ENCODE measurements around the gene EDIL3.
A peak's percentile ranks its signal among the peaks of the same experiment; 100 is the strongest.

Gene EDIL3, protein sequence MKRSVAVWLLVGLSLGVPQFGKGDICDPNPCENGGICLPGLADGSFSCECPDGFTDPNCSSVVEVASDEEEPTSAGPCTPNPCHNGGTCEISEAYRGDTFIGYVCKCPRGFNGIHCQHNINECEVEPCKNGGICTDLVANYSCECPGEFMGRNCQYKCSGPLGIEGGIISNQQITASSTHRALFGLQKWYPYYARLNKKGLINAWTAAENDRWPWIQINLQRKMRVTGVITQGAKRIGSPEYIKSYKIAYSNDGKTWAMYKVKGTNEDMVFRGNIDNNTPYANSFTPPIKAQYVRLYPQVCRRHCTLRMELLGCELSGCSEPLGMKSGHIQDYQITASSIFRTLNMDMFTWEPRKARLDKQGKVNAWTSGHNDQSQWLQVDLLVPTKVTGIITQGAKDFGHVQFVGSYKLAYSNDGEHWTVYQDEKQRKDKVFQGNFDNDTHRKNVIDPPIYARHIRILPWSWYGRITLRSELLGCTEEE

DNA sequence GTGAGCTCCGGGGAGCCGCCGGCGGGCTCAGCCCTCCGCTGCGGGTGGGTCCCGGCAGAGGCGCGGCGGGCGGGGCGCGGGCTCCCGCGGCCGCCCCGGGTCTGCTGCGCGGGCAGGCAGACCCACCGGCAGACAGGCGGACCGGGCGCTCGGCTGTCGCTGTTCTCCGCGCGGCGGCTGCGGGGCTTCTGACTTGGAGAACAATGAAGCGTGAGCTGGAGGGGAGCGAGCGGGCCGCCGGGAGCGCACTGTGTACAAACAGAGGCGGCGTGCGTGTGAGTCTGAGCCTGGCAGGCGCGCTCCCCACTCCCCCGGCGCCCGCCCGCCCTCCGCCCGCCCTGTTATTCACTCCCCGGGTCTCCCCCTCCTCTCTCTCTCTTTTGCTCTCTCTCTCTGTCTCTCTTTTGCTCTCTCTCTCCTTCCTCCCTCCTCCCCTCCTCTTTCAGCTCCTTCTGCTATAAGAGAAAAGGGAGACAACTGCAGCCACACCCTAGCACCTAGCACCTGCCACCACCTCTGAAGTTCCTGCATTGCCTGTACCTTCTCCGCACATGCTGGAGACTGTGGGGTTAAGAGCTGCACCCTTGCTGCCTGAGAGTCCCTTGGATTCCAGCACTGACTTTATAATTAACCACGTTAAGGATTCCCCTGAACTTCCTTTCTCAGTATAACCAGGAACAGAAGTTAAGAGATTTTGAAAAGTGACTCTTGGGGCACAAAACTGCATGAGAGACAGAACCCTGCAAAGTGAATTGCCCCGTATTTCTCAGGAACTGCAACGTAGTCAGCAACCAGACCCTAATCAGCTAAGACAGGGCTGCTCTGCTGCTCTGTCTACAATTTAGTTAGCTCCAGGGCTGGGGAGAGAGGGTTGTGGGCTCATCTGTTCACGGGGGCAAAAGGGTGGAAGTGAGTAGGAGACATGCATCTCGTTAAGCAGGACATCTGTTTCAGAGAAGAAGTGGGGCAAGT is at the start of gene EDIL3:
Gene EDIL3, minus strand, starts transcription at position 277 of the 972 bp plus-strand sequence. CDS start 506 bp downstream, outside the sequence.
- peak within 1 kb of the TSS; percentile 23 for H3K4me3 ChIP-seq (ENCODE audit: low read length)
- no peak for TF ChIP-seq ZNF274 (IDR thresholded peaks at IDR 0.05; ENCODE audit: low read depth, low read length)

DNA sequence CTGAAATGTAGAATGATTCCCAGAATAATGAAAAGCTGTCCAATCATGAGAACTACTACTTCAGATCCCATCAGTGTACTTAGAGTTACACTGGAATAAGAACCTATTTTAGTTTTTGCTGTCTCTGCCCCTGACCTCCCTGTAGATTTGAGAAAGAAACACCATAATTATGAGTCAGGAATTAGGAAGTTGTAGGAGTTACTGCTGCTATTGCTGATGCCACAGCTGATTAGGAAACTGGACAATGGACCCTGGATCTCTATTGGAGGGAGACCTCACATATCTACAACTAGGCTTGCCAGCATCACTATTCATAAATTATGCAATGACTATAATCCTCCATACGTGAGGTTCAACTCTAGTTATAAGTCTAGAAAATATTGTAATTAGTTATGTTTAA is 48.8 kb upstream of the EDIL3 start:
- no peak overlapping the region for H3K4me3 ChIP-seq (ENCODE audit: low read length)
- no peak for TF ChIP-seq ZNF274 (IDR thresholded peaks at IDR 0.05; ENCODE audit: low read depth, low read length)

DNA sequence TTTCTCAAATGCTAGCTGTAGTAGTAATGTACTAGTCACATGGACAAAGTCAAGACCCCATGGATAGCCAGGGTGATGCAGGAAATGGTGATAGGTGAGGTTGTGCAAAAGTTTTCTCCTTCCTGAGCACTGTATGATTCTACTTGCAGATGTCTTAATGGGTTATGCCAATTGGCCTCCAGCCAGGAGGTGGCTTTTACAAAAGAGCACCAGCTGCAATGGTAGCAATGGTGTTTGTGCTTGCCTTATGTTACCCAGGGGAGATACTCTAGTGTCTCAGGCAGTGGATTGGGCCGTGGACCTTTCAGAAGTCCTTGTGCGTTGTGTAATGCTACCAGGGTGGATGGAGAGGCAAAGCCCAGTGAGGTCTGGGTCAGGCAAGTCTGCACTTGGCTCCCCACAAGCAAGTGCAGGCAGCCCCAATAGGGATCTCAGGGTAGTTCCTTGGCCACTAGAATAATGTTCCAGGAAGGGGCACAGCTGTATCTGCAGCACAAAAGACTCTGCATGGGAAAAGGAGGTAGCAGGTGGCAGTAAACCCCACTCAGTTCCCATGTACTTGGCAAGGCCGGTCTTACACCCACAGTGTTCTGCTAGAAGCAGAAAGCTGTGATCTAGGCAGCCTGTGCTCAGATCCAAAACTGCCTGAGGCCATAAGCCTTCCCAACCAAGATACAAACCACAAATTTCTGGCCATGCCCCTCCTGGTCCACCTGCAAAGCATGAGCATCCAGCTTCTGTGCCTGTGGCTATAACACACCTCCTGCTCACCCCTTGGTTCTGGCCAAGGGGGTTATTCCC is 46.4 kb upstream of the EDIL3 start:
- no peak overlapping the region for H3K4me3 ChIP-seq (ENCODE audit: low read length)
- TF ChIP-seq ZNF274 (IDR thresholded peaks at IDR 0.05; ENCODE audit: low read depth, low read length): no peak

DNA sequence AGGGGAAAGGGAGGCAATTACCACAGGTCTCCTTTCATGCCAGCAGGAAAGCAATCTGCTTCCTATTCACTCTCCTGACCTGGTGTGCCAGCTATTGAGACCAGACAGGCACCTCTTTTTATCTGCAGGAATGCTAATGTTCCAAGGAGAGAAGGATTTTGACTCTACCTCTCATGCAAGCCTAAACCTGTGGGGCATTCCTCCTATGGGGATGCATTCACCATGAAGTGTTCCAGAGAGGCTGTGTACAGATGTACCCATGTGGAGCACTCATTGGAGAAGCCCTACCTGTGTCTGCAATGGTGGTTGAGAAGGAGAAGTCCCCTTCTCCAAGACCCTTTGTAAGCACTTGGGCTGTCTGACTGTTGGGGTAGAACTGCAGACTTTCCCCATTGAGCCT is 45.4 kb upstream of the EDIL3 start:
- no peak overlapping the region for H3K4me3 ChIP-seq (ENCODE audit: low read length)
- TF ChIP-seq ZNF274 (IDR thresholded peaks at IDR 0.05; ENCODE audit: low read depth, low read length): no peak

DNA sequence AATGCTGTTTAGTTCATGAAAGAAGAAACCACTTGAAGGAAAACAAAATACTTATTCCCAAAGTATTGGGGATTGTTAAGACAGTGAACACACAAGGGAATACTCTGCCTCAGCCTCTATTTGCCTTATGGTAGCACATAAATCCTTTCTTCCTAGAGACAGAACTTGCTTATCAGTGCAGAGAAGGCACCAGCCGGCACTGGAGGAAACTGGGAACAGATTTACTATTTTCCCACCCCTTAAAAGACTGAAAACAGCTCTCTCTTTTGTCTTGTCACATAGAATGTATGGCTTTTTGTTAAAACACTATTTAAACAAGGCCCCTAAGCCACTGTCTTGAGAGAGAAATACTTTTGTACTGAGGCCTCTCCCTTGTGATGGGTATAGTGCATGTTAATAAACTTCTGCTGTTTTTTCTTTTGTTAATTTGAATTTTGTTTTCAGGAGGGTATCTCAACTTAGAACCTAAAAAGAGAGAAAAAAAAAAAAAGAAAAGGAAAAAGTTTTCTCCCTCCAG is 40.7 kb upstream of the EDIL3 start:
- no peak overlapping the region for H3K4me3 ChIP-seq (ENCODE audit: low read length)
- no peak for TF ChIP-seq ZNF274 (IDR thresholded peaks at IDR 0.05; ENCODE audit: low read depth, low read length)

DNA sequence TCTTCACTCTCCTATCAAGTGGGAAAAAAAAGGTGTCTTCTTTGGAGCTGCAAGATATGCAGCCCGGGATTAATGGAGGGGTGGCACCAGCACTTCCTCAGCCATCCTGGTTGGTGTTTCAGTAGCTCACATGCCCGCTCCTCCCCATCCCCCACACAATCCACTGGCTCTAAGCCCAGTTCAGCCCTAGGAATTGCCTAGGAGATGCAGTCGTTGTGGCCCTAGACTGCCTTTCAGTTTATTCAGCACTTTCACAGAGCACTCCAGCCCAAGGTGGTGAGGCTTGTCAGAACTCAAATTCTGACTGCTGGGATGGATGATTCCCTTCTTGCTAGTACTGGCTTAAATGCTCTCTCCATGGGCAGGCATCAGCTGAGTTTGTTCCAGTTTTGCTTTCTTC is 35.1 kb upstream of the EDIL3 start:
- no peak for TF ChIP-seq ZNF274 (IDR thresholded peaks at IDR 0.05; ENCODE audit: low read depth, low read length)
- no peak overlapping the region for H3K4me3 ChIP-seq (ENCODE audit: low read length)

DNA sequence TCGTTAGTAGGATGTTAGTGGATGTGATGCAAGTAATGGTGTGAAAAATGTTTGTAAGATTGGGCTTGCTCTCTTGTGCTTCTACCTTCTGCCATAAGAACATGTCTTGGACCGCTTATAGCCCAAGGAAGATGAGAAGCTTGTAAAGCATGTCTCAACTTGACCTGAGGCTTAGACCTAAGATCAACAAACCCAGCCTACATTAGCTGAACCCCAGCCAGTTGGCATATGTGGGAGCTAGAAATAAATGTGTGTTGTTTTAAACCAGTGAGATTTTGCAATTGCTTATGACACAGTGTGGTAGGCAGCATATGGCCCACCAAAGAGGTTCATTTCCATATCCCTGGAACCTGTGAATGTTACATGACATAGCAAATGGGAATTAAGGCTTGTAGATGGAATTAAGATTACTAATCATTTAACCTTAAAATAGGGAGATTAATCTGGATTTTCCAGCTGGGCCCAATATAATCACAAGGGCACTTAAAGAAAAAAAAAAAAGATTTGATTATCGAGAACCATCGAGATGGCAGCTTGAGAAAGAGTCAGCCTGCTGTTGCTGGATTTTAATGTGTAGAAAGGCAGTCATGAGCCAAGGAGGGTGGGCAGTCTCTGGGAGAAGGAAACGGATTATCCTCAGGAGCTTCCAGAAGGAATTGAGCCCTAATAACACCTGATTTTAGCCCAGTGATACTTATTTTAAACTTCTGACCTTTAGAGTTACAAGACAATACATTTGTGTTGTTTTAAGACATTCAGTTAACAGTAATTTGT is 27.3 kb upstream of the EDIL3 start:
- no peak overlapping the region for H3K4me3 ChIP-seq (ENCODE audit: low read length)
- no peak for TF ChIP-seq ZNF274 (IDR thresholded peaks at IDR 0.05; ENCODE audit: low read depth, low read length)

DNA sequence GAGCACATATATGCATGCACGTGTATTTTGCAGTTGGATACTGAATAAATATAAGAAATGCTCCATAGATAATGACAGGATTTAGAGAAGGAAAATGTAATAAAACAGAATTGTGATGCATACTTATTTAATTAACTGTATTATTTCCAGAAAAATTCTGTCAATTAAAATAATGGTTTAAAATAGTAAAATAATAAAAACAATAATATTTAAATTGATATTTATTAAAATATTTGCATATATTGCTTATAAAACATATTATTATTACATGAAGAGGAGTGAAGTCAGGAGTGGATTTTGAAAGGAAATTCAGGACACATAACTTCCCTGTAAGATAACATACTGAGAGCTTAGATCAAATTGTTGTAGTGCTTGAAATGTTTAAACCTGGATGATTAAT is 21.4 kb upstream of the EDIL3 start:
- no peak overlapping the region for H3K4me3 ChIP-seq (ENCODE audit: low read length)
- TF ChIP-seq ZNF274 (IDR thresholded peaks at IDR 0.05; ENCODE audit: low read depth, low read length): no peak

DNA sequence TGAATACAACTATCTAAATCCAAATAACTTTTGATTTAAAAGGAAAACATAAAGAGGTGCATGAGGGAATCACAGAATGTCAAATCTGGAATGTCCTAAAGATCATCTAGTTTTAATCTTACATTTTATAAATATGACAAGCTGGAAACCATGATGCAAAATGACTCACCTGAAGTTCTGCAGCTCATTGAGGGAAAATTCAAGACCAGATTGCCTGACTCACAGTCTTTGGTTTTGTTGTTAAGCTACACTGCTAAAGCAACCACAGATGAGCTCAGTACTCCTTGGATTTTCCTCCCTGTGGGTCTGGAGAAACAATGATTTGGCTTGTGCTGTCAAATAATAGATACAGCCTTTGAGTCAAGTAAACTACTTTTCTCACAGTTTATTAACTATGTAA is 19.1 kb upstream of the EDIL3 start:
- H3K4me3 ChIP-seq (ENCODE audit: low read length): no peak overlapping the region
- no peak for TF ChIP-seq ZNF274 (IDR thresholded peaks at IDR 0.05; ENCODE audit: low read depth, low read length)

DNA sequence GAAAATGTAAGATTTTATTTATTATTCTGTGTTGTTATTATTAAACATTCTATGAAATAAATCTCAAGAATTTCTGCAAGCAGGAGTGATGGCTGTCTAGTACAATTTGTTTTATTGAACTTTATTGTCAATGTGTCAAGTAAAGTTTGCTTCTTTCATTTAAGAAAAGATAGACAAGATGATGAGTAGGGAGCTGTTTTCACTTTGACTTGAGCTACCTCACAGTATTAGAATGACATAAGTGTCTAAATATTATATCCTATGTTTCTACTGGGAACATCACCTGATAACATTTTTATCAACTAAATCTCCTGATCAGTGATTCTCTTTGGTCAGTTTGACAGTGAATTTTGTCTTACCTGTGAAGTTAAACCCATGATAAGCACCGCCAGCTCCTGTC is 12.7 kb upstream of the EDIL3 start:
- TF ChIP-seq ZNF274 (IDR thresholded peaks at IDR 0.05; ENCODE audit: low read depth, low read length): no peak
- H3K4me3 ChIP-seq (ENCODE audit: low read length): no peak overlapping the region

DNA sequence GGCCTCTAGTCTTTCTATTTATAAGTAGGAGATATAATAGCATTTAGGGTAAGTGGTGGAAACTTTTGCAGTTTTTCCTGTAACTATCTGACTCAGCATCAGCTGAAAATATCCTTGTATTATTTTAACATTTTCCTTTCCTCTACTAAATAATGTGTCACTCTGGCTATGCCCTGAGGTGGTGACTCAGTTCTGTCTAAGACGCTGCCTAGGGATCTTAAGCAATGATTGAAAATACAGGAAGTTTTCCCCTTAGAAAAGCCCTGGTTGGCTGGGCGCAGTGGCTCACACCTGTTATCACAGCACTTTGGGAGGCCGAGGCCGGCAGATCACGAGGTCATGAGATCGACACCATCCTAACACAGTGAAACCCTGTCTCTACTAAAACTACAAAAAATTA is 9.3 kb upstream of the EDIL3 start:
- no peak overlapping the region for H3K4me3 ChIP-seq (ENCODE audit: low read length)
- no peak for TF ChIP-seq ZNF274 (IDR thresholded peaks at IDR 0.05; ENCODE audit: low read depth, low read length)

DNA sequence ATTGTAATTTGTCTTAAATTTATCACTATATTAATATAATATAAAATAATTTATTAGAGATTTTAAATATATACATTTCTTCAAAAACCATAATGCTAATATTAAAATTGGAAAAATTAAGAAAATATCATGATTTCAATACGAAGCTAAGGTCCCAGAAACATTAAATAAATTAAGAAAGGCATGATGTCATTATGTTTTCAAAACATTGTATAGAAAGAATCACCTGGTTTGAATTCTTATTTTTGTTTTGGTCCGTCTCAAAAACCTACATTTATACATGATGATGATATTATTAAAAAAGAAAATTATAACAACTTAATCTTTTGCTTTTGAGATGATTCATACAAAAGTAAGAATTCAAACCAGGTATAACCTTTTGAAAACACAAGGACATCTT is 8.2 kb upstream of the EDIL3 start:
- no peak for TF ChIP-seq ZNF274 (IDR thresholded peaks at IDR 0.05; ENCODE audit: low read depth, low read length)
- H3K4me3 ChIP-seq (ENCODE audit: low read length): no peak overlapping the region

DNA sequence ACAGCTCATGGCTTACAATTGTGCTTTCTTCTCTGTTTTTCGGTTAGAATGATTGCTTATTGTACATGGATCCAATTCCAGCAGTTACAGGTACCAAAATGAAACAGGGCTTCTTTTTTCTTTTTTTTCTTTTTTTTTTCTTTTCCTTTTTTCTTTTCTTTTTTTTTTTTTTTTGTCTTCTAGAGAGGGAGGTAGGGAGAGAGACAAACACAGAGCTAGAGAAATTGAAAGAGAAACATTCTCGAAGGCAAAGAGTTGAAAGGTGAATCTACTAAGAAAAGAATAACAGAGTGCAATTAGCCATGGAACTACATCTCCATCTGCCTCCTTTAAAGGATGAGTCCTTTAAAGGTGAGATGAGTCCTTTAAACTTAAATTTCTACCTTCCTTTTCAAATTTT is 1.0 kb upstream of the EDIL3 start:
- no peak overlapping the region; the same call in 1 of the 2 replicates for H3K4me3 ChIP-seq (ENCODE audit: low read length)
- TF ChIP-seq ZNF274 (IDR thresholded peaks at IDR 0.05; ENCODE audit: low read depth, low read length): no peak

Data from GM08714 (cell line).